HepG2 (cell line): ENCODE results near the gene TBC1D10B. TPM values are rescaled to one million over a fixed set of nuclear protein-coding genes. Genes with fewer than 3 reads are reported as not detected.

ENCODE experiments used
- ARNT2 ChIP-seq: sonication (generic); formaldehyde crosslinking; IDR thresholded peaks from 2 replicates; pipeline ENCODE4 v1.8.0; 2022; ENCODE audit warnings: mild to moderate bottlenecking, low read depth, missing genetic modification reagents, moderate library complexity
- DBP ChIP-seq: sonication (generic); formaldehyde crosslinking; IDR thresholded peaks from 2 replicates; pipeline ENCODE4 v1.4.0; 2020; ENCODE audit warnings: missing genetic modification reagents; ENCODE audit errors: not compliant biosample characterization
- HNF4G ChIP-seq, 2 experiments: sonication (generic) in 1 of 2; formaldehyde crosslinking in 1 of 2; IDR thresholded peaks; 2 replicates each; pipeline versions ENCODE4 v1.4.0 to v1.6.1; 2011 to 2020; ENCODE audit warnings: borderline replicate concordance in 2 of 2, low read depth in 2 of 2, mild to moderate bottlenecking in 2 of 2, low read length in 1 of 2, missing genetic modification reagents in 1 of 2, moderate library complexity in 1 of 2
- HOXD1 ChIP-seq: sonication (generic); formaldehyde crosslinking; IDR thresholded peaks from 2 replicates; pipeline ENCODE4 v1.5.0; 2020; ENCODE audit warnings: missing genetic modification reagents
- NRL ChIP-seq: sonication (generic); formaldehyde crosslinking; IDR thresholded peaks from 2 replicates; pipeline ENCODE4 v1.5.0; 2020; ENCODE audit warnings: missing genetic modification reagents, mild to moderate bottlenecking, moderate library complexity, borderline replicate concordance
- RBAK ChIP-seq: sonication (generic); formaldehyde crosslinking; IDR thresholded peaks from 2 replicates; pipeline ENCODE4 v1.5.1; 2020; ENCODE audit warnings: mild to moderate bottlenecking, missing genetic modification reagents
- REXO4 ChIP-seq: sonication (generic); formaldehyde crosslinking; IDR thresholded peaks from 2 replicates; pipeline ENCODE4 v1.8.0; 2022; ENCODE audit warnings: missing genetic modification reagents, mild to moderate bottlenecking, borderline replicate concordance
- SALL1 ChIP-seq: sonication (generic); formaldehyde crosslinking; IDR thresholded peaks from 2 replicates; pipeline ENCODE4 v1.8.0; 2022; ENCODE audit warnings: mild to moderate bottlenecking, missing genetic modification reagents
- TEF ChIP-seq: sonication (generic); formaldehyde crosslinking; IDR thresholded peaks from 2 replicates; pipeline ENCODE4 v1.5.0; 2020; ENCODE audit warnings: missing genetic modification reagents
- TGIF2 ChIP-seq: IDR thresholded peaks from 2 replicates; pipeline ENCODE4 v1.6.1; 2016; ENCODE audit warnings: control low read depth, missing compliant biosample characterization
- U2AF2 ChIP-seq: fragments of 200-400 bp; formaldehyde crosslinking; IDR thresholded peaks from 2 replicates; pipeline ENCODE4 v1.6.1; 2017; ENCODE audit warnings: low read depth, mild to moderate bottlenecking, low read length
- ZBTB25 ChIP-seq: IDR thresholded peaks from 2 replicates; pipeline ENCODE4 v1.6.1; 2018; ENCODE audit warnings: missing genetic modification reagents
- ZNF138 ChIP-seq: sonication (generic); formaldehyde crosslinking; IDR thresholded peaks from 2 replicates; pipeline ENCODE4 v1.5.0; 2020; ENCODE audit warnings: mild to moderate bottlenecking, low read depth, missing genetic modification reagents
- ZNF205 ChIP-seq: IDR thresholded peaks from 2 replicates; pipeline ENCODE4 v1.6.1; 2018; ENCODE audit warnings: missing biosample characterization, missing genetic modification reagents
- ZNF234 ChIP-seq: sonication (generic); formaldehyde crosslinking; conservative IDR thresholded peaks from 2 replicates; pipeline ENCODE4 v1.5.1; 2020; ENCODE audit warnings: mild to moderate bottlenecking, missing genetic modification reagents
- ZNF333 ChIP-seq: sonication (generic); formaldehyde crosslinking; IDR thresholded peaks from 2 replicates; pipeline ENCODE4 v1.4.0; 2020; ENCODE audit warnings: mild to moderate bottlenecking, missing genetic modification reagents, borderline replicate concordance
- ZNF383 ChIP-seq: sonication (generic); formaldehyde crosslinking; IDR thresholded peaks from 2 replicates; pipeline ENCODE4 v1.4.0; 2020; ENCODE audit warnings: missing genetic modification reagents, mild to moderate bottlenecking, borderline replicate concordance
- ZNF441 ChIP-seq: sonication (generic); formaldehyde crosslinking; IDR thresholded peaks from 2 replicates; pipeline ENCODE4 v1.7.0; 2021; ENCODE audit warnings: missing genetic modification reagents, borderline replicate concordance
- ZNF563 ChIP-seq: sonication (generic); formaldehyde crosslinking; IDR thresholded peaks from 2 replicates; pipeline ENCODE4 v1.8.0; 2022; ENCODE audit warnings: mild to moderate bottlenecking, moderate library complexity, missing genetic modification reagents
- ZNF569 ChIP-seq: sonication (generic); formaldehyde crosslinking; IDR thresholded peaks from 2 replicates; pipeline ENCODE4 v1.5.0; 2020; ENCODE audit warnings: mild to moderate bottlenecking, missing genetic modification reagents, moderate library complexity, borderline replicate concordance
- ZNF576 ChIP-seq: sonication (generic); formaldehyde crosslinking; IDR thresholded peaks from 2 replicates; pipeline ENCODE4 v1.4.0; 2020; ENCODE audit warnings: mild to moderate bottlenecking, missing genetic modification reagents
- ZNF879 ChIP-seq: sonication (generic); formaldehyde crosslinking; IDR thresholded peaks from 2 replicates; pipeline ENCODE4 v1.8.1; 2023; ENCODE audit warnings: missing genetic modification reagents
- ZNF891 ChIP-seq: sonication (generic); formaldehyde crosslinking; IDR thresholded peaks from 2 replicates; pipeline ENCODE4 v1.5.0; 2020; ENCODE audit warnings: mild to moderate bottlenecking, missing genetic modification reagents
- polyA plus RNA-seq, 8 experiments: library from polyadenylated mRNA; depleted of rRNA in 3 of 8; stranded (reverse) in 7 of 8; unstranded in 1 of 8; fragments of >200 nt; fragmentation: Illumina TruSeq in 4 of 8; extraction: Trizol in 4 of 8; gene quantifications; 2 replicates each; pipeline versions ENCODE4 v1.2.1 to v1.2.3, GENCODE V29; 2011 to 2016; ENCODE audit warnings: low read depth in 4 of 8, missing spikeins in 1 of 8, mixed read lengths in 1 of 8; ENCODE audit not compliant: insufficient read depth in 1 of 8
- total RNA-seq, 5 experiments: library from RNA; depleted of rRNA; stranded (reverse); fragments of >200 nt; fragmentation: Illumina TruSeq; extraction: Trizol; gene quantifications; 2 replicates each; pipeline ENCODE4 v1.2.3, GENCODE V29; 2016; ENCODE audit warnings: low read depth in 1 of 5
- TF ChIP-seq, protein P1 (sequence below): sonication (generic); formaldehyde crosslinking; conservative IDR thresholded peaks from 2 replicates; pipeline ENCODE4 v1.8.1; 2023; ENCODE audit warnings: missing genetic modification reagents

The TBC1D10B gene
- total and polyA plus RNA-seq, 2 of the 13 experiments (the other 11 are each of a cell fraction or from before 2014, with no cell fraction given): 15.7 to 24.8 TPM

DNA sequence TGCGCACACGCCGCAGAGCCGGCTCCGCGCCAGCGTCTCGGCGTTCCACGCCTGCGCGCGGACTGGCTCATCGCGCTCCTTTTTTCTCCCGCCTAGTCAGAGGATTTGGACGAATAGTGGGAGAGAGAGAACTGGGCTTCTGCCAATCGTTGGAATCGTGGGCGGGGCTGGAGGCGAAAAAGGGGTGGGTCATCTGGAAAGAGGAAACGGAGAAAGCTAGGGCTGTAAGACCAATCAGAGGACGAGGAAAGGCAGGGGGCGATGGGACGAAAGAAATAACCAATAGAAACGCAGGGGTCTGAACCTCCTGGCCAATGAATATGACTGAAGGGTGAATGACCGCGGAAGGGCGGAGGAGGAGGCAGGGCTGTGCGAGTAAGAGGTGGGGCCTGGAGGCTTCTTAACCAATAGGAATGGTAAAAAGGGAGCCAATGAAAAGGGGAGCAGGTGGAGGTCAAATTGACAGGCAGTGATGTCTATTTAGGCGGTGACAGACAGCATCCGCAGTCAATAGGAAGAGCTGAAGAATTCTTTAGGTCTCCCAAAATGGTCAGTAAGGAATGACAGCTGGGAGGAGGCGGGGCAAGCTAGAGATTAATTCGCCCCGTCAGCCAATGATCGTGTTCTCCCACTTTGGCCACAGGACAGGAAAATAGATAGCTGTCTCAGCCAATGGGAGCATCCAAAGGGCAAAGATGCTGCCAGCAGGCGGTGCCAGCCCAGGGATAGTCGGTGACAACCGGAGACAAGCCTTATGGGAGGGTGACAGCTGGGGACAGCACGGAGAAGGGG lies at the start of gene TBC1D10B (continued):
- TF ChIP-seq, protein P1, sequence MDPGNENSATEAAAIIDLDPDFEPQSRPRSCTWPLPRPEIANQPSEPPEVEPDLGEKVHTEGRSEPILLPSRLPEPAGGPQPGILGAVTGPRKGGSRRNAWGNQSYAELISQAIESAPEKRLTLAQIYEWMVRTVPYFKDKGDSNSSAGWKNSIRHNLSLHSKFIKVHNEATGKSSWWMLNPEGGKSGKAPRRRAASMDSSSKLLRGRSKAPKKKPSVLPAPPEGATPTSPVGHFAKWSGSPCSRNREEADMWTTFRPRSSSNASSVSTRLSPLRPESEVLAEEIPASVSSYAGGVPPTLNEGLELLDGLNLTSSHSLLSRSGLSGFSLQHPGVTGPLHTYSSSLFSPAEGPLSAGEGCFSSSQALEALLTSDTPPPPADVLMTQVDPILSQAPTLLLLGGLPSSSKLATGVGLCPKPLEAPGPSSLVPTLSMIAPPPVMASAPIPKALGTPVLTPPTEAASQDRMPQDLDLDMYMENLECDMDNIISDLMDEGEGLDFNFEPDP (CRISPR knock-in tag): no peak
- TF ChIP-seq U2AF2 (no peak), ZNF569 (no peak), DBP (no peak), ZNF234 (CRISPR knock-in tag) (no peak), REXO4 (no peak), HOXD1 (peak; percentile 100), SALL1 (CRISPR knock-in tag) (peak; percentile 11; the same call in 1 of the 2 replicates), ZNF138 (CRISPR knock-in tag) (no peak), ZNF383 (no peak), ZNF576 (CRISPR knock-in tag) (no peak), ZNF205 (no peak), TGIF2 (CRISPR knock-in tag) (peak; percentile 95; the same call in 1 of the 2 replicates), ZNF563 (CRISPR knock-in tag) (no peak), ZBTB25 (CRISPR knock-in tag) (peak; percentile 86; the same call in 1 of the 2 replicates), RBAK (CRISPR knock-in tag) (no peak), ARNT2 (CRISPR knock-in tag) (no peak), ZNF441 (no peak), TEF (CRISPR knock-in tag) (no peak), NRL (no peak), HNF4G (IDR thresholded peaks at IDR 0.05; ENCODE audit: borderline replicate concordance, low read depth, low read length) (no peak), HNF4G (CRISPR knock-in tag; IDR thresholded peaks at IDR 0.05; ENCODE audit: borderline replicate concordance, low read depth) (no peak), ZNF333 (CRISPR knock-in tag) (no peak), ZNF891 (CRISPR knock-in tag) (no peak), ZNF879 (CRISPR knock-in tag) (no peak)
